HG03469 (cell line): ENCODE data around the gene C9orf50.
"Not testable (repeated sequence)": the region's sequence is repeated elsewhere in the genome, so short reads cannot be mapped to it uniquely, and the experiment has no call there.

Experiments used
- ATAC-seq: cut with Tn5 transposase; IDR thresholded peaks from one replicate; pipeline ENCODE4 v1.9.1; 2021; ENCODE audit warnings: mild to moderate bottlenecking, moderate library complexity, moderate number of reproducible peaks; ENCODE audit not compliant: unreplicated experiment

C9orf50 gene

DNA sequence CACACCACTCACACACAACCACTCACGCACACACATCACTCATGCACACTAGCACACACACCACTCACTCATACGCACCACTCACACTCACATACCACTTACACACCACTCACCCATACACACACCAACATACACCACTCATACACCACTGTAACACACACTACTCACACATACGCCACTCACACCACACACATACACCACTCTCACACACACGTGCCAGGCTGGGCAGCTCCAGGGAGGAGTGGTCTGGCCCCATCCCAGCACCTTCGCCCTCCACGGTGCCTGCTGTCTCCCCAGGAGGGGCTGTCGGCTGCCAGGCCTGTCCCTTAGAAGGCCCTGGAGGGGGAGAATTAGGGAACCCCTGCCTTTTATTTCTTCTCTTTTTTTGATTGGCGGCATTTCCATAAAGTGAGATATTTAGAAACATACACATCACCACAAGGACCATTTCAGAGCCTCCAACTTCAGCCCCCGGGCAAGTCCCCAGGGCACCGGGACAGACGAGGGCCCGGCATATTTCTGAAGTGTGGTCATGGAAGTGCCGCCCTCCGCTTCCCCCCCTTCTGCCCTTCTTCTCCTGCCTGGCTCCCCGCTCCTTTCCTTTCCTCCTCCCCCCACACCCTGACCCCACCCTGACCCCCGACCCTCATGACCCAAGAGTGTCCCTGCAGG, 27.3 kb upstream of the C9orf50 start:
- no peak for ATAC-seq

DNA sequence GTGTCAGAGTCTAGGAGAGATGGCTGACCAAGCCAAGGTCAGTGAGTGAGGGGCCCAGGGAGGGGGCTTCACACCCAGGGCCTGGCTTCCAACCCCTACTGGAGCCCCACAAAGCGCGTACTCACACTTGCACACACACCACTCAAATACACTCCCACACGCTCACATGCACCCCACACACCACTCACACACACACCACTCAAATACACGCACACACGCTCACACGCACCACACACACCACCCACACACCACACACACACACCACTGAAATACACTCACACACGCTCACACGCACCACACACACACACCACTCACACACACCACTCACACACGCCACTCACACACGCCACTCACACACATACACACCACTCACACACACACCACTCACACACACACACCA, 26.7 kb upstream of the C9orf50 start:
- ATAC-seq = no peak

DNA sequence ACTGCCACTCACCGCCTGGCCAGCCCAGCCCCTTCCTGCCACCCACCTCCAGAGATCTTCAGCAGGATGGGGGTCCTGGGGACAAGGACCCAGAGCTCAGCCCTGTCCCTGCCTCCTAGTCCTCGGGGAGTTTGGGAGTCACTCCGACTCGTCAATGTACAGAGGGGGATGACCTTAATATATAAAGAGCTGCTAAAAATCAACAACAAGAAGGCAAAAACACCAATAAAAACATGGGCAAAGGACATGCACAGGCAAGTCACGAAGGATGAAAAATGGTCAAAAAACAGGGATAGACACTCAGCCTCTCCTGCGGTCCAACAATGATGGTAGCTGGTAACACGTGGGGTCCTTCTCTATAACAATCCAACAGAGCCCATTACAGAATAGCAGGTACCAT, 25.8 kb upstream of the C9orf50 start:
- no peak for ATAC-seq

DNA sequence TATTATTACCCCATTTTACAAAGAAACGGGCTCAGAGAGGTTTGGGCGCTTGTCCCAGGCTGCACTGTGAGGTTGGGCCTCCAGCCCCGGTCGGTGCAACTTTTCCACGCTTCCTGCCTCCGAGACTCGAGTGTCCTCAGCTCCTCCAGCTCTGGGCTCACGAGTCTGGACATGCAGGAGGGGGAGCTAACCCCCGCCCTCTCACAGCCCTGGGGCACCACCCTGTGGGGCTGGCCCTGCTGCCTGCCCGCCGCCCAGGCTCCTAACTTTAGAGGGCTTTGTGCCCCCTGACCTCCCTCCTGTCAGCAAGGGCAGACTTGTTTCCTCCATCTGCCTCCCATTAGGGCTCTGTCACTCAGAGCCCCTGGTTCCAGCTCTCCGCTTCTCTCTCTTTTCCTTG, 25.4 kb upstream of the C9orf50 start:
- no peak for ATAC-seq

DNA sequence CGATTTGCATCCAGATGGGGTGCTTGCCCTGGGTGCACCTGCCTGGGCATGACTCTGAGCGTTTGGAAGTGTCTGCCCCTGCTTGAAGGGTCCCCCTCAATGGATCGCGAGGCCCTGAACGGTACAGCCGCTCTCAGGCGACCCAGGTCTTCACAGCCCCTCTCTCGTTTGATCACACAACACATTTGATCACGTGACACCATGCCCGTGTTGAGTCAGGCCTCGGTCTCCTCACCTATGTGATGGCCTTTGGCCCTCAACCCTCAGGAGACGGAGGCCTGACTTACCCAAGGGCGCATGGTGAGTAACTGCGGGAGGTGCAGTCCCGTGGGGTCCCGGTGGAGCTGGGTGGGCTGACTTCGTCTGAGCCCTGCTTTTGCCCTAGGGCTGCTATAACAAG, 24.0 kb upstream of the C9orf50 start:
- ATAC-seq = no peak

DNA sequence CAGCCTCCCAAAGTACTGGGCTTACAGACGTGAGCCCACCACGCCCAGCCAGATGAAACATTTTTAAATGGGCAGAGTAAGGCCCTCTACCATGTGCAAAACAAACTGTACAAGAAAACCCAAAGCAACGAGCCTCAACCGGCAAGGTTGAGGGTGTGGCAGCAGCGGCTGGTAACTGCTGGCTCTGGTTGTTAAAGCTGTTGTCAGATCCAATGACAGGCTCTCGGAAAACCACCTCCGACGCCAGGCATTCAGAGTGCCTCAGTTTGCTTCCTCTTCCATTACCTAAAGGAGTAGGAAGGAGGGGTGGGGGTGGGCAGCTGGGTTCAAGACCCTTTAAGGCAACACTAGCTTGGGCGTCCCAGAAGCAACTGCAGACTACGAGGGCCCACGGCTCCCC, 23.5 kb upstream of the C9orf50 start:
- ATAC-seq = no peak

DNA sequence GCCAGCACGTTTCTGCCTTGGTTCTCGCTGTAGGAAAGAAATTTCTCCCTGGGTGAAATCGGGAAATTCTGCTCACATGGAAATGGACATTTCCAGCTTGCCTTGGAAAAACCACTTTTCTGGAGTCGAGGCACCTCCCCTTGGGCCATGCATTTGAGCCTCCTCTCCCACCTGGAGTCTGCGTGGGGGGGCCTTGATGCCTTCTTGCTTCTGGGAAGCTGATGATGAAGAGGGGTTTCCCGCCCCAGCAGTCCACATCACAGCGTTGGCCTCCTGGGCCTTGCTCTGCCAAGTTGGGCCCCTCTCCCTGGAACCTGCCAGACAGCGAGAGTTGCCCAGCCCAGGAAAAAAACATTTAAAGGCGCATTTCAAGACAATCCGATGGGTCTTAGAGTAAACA, 22.8 kb upstream of the C9orf50 start:
- no peak for ATAC-seq

DNA sequence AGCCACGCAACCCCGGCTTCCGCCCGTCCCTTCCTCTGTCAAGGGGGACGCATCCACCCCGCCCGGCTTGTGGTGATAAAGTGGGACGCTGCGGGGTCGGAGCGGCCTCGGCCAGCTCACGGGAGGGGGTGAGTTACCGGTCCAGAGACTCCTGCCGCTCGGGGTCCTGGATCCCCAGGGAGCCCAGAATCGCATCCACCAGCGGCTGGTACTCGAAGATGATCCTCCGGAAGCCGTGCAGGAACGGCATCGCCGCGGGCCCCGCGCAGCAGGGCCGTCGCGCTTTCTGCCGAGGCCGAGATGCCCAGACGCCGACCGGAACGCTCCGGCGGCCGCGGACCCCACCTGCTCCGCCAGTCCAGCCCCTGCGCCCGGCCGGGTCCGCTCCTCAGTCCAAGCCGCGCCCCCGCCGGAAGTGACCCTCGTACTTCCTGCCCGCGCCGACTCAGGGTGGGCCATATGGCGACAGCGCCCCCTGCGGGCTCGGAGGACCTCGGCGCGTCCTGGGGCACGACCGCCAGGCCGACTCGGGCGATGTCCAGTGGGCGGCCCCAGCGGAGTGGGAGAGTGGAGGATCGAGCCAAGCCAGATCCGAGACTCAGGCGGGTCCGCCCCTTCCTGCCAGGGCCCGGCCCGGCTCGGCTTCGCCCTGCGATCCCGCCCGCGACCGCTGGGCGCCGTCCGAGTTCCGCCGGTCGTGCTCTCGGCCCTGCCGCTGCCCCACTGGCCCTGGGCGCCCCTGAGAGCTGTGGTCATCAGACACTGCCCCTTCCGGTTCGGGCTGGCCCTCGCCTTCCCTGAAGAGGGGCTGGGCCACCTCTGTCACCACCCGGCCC, 21.1 kb upstream of the C9orf50 start, which contains the start of gene ASB6:
Gene ASB6 (minus strand): TSS at position 402 of the 836 bp plus-strand sequence. CDS start 152 bp downstream, at position 250.
- peak; percentile 62 for ATAC-seq

DNA sequence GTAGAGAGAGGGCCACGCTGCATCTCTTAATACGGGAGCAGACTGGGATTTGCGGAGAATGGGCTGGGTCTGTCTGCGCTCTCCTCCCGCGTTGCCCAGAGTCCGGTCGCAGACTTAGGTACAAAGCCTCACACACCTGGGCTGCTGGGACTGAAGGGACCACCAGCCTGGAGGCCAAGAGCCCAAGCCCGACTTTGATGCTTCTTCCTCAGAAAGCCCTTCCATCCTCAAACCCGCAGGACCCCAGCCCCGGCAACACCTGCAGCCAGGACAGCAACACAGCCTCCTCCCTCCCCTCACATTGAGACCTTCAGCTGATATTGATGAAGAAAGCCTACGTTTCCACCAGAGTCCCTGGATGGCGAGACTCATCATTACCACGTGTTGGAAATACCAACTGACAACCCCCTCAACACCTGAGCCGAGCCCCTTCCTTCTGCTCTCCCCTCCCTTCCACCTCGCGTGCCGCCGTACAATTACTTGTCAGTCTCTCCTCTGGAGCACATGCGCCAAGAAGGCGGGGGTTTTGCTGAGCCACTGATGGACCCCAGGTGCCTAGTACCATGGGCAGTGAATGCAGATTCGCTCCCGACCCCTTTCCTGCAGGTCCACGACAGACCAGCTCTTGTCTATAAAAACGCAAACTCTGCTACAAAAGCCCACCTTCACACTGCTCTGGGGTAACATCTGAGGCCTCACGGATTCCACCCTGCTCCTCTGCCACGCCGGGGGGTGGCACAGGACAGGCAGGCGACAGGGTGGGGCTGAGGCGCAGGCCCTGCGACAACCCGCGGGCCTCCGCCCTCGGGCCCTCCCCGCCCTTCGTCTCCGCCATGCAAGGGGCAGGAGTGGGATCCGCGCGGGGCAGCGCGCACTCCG, 20.2 kb upstream of the C9orf50 start:
- ATAC-seq = no peak

DNA sequence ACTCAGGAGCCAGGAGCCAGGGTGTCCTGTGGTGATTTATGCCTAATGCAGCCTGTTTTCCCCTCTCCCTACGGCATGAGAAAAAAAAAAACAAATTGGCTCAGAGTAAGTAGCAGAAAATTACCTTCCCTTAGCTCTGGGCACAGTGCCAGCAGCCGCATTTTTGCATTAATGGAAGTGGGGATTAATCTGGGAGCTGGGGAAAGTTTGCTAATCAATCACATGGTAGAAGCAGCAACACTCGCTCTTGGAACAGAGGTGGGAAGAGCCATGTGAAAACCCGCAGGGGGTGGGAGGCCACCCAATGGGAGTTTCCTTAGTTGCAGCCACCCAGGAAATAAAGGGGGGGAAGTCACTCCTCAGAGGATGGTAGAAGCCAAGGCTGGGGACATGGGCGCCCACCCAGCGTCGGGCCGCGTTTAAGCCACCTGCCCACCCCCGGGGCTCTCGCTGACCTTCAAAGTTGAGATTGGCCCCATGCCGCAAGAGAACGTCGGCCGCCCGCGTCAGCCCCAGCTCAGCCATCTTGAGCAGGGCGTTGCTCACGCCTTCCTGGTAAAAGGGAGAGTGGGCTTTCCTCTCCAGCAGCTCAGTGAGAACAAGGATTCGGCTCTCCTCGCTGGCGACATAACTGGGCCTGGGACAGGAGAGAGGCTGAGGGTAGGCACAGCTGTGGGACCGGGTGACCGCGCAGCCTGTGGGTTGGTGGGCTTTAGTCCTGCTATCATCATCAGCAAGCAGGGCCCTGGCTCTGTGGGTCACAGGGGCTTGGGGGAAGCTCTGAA, 19.4 kb upstream of the C9orf50 start:
- ATAC-seq = no peak

DNA sequence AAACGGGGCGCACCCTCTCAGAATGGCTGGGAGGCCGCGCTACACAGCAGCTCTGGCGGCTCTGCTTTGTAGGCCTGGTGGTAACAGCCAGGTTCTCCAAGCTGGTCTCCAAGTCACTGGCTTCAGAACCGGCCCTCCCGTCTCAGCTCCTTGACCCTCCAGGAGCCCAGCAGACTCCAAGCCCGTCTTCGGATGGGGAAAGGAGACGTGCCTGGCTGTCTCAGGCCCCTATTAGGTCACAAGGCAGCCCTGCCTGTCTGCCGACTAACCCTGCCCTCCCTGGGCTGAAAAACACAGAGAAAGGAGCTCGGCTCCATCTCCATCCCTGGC, 18.8 kb upstream of the C9orf50 start:
- no peak for ATAC-seq

DNA sequence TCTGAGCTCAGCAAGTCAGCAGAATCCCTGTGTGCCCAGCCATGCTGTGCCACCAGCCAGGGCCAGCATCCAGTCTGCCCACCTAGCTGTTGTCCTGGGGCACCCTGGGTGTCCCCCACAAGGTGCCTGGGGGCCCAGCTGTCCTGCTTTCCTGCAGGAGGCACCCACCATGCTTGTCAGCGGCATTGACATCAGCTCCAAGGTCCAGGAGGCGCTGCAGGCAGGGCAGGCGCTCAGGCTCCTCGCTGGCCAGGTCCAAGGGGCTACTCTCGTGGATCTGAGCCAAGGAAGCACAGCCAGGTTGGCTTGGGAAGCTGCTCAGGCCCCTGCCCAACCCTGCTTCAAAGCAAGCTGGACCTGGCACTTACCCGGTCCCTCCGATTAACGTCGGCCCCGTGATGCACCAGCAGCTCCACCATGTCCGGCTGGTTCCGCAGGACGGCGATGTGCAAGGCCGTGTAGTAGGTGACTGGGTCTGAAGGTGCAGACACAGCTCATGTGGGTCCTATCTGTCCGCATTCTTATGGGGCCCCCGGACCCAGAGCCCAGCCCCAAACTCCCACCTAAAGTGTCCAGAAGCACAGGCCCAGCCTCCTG, 18.2 kb upstream of the C9orf50 start:
- ATAC-seq = no peak

DNA sequence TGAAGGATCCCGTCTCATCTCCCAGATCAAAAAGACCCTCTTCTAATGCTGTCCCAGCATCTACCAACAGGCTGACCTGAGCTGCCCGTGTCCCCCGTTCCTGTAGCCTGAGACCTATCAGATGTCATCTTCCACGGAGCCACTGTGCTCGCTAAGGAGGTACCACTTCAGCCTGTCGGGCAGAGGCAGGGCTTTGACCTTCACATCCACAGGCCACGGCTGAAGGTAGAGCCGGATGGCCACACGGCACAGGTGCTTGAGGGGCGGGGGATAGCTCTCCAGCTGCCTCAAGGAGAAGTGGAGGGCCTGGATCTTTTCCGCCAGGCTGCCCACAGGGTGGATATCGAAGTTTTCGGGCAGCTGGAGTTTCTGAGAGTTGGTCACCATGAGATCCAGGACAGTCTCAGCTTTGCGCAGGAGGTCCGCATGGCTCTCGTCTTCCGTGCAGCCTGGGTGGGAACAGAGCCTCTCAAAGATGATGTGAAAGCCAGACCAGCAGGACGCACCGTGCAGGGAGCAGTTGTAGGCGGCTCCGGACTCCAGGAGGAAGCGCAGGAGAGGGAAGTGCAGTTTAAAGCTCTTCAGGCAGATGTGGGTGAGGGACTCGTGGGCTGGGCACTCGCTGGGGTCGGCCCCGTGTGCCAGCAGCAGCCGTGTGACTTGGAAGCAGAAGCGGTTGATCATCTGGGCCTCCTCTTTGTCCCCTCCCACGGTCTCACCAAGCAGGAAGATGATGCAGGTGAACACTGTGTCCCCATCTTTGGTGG, 17.0 kb upstream of the C9orf50 start:
- ATAC-seq = no peak

DNA sequence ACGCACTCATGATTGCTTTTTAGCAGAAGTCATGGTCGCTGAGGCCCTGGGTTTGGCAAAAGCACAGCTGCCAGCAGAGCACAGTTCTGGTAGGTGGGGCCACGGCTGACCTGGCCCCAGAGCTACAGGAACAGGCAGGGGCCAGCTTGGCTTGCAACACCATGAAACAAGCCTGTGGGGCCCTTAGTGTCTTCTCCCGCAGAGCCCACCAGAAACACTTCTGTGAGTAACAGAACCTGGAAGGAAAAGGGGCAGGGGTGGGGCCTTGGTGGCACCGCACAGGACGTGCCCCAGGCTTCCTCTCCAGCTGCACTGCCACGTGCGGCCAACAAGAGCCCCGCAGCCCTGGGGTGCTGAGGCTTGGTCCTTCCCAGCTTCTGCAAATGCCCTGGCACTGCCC, 16.2 kb upstream of the C9orf50 start:
- ATAC-seq = no peak

DNA sequence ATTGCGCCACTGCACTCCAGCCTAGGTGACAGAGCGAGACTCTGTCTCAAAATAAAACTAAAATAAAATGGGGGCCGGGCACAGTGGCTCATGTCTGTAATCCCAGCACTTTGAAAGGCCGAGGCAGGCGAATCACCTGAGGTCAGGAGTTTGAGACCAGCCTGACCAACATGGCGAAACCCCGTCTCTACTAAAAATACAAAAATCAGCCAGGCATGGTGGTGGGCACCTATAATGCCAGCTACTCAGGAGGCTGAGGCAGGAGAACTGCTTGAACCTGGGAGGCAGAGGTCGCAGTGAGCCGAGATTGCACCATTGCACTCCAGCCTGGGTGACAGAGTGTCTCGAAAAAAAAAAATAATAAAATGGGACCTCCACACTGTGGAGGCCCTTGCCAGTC, 15.4 kb upstream of the C9orf50 start:
- ATAC-seq = not testable (repeated sequence)

DNA sequence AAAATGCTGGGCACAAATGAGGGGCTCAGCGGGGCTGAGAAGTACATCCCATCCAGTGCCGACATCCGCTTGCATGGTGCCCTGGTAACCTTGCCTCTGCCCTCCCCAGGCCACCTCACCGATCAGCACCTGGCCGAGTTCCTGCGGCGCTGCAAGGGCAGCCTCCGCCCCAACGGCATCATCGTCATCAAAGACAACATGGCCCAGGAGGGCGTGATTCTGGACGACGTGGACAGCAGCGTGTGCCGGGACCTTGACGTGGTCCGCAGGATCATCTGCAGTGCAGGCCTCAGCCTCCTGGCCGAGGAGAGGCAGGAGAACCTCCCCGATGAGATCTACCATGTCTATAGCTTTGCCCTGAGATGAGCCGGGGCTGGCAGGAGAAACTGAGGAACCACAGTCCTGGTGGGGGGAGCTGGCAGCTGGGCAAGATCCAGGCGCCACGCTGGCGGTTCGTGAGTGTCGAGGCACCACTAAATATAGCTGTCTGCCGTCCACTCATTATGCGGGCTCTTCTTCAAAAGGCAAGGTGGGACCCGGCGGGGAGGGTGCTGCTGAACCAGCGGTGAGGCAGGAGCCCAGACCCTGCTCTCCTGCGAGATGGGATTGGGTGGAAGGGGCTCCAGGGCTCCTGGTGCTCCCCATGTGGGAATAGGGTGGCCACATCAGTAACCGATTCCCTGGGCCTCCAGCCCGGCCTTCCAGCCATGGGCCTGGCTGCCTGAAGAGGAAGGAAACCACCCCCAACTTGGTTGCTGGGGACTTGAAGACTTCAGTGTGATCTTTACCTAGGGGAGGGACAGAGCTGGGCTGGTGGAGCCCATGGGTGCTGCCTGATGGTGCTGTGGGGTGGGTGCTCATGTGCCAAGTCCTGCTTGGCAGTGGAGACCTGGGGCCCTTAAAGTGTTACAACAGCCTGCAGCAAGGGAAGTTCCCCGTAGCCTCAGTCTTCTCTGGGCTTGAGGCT, 14.5 kb upstream of the C9orf50 start:
- ATAC-seq = no peak

DNA sequence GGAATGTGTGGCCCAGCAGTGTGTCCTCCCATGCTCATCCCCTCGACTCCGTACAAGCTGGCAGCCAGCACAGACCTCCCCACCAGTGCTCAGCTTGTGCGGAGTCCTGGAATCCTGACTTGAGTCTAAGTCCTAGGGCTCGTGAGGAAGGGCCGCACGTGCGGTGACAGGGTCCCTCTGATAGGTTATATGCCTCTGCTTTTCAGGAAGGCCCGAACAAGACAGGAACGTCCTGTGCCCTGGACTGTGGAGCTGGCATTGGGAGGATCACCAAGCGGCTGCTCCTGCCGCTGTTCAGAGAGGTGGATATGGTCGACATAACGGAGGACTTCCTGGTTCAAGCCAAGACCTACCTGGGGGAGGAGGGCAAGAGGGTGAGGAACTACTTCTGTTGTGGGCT, 12.9 kb upstream of the C9orf50 start:
- no peak for ATAC-seq

DNA sequence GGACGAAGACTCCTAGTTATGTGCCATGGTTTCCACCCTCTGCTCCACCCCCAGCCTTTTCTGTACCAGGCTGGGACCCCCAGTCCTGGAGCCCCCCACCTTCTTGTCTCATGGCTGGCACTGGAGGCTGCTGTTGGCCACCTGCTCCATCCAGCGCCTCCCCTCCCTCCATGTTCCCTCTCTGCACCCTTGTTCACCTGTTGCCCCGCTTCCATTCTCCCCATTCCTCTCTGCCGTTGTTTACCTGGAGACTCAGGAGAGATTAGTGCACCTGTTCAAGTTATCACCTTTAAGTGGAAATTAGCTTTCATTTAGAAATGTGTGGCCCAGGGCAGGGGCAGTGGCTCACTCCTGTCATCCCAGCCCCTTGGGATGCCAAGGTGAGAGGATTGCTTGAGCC, 12.3 kb upstream of the C9orf50 start:
- ATAC-seq = no peak
